ENCODE results near the gene FAM118A.
A peak's percentile ranks its signal among the peaks of the same experiment; 100 is the strongest.
"Not testable (repeated sequence)": the region's sequence is repeated elsewhere in the genome, so short reads cannot be mapped to it uniquely, and the experiment has no call there.

FAM118A gene

DNA sequence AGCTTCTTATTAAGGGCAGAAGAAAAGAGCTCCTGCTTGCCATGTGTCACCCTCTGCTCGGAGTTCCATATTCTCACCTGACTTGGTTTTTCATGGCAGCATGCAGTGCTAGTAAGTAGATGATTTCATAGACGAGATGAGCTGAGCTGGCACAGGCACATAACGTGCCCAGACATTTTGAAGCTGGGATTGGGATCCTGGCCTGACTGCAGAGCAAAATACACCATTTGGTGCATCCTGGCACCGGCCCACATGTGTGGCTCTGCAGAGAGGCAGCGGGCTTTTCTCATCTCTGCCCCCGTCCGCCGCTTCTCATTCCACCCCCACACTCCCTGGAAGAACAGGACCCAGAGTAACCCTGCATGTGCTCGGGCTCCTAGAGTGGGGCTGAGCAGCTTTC is 24.8 kb downstream of the FAM118A start:
- no peak for FAIRE-seq

DNA sequence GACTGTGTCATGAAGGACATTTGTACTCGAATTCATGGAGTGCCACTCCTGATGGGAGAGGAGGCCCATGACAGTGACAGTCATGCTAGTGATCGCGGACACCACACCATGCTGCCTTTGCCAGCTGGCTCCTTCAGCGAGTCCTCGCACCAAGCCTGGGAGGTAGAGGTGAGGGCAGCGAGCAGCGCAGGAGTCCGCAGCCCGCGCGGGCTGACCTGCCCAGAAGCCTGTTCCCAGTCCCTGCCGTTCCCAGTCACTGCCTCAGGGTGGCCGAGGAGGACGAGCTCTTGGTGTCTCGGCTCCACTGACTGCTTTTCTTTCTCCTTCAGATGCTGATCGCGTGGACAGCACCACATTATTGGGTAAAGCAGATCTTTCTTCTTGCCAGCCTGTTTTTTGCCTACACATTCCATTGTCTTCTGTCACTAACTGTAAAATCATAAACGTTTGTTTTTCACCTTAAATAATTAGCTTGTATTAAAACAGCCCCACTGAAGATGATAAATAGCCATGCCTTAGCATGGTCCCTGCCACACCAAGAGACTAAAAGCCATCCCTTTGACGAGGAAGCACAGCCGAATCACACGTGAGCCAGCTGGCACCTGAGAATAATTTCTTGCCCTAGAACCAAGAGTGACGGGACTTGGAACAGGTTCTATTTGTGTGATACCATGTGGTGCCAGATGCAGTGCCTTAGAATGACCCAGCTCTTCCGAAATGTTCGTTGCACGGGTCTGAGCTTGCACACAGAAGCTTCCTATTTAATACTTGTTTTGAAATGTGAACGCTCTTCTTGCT is 25.5 kb downstream of the FAM118A start:
- no peak for FAIRE-seq

DNA sequence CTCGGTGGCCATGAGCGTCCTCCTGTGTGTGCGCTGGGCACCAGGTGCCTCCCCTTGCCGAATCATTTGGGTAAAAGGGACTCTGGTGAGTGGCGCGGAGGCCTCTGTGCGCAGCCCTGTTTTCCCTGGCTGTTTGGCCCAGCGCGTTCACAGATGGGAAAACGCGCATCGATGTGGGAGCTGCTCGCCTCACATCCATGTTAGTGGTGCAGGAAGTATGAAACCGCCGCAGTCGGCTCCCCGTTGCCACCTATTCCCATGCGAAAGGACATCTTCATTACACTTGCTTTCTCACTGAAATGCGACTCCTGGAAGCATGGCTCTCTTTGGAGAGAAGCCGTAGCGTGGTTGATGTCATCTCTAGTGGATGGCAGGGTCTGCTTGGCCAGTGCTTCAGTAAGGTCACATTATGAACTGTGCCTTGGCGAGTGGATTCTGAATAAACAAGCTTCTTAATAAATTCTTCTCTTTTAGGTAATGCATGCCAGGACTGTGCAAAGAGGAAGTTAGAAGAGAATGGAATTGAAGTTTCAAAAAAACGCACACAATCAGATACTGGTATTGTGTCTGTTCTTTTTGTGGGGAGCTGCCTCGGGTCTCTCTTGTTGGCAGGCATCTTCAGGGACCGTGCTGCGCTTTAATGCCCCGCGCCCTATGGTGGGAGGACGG is 26.3 kb downstream of the FAM118A start:
- no peak for FAIRE-seq

- FAIRE-seq, result peak; percentile 90
Observed at GRCh38 chr22:45336971-45337431, 27.3 kb downstream of the FAM118A start.

GRCh38 chr22:45337536-45337935 is 27.8 kb downstream of the FAM118A start:
- FAIRE-seq, result no peak

DNA sequence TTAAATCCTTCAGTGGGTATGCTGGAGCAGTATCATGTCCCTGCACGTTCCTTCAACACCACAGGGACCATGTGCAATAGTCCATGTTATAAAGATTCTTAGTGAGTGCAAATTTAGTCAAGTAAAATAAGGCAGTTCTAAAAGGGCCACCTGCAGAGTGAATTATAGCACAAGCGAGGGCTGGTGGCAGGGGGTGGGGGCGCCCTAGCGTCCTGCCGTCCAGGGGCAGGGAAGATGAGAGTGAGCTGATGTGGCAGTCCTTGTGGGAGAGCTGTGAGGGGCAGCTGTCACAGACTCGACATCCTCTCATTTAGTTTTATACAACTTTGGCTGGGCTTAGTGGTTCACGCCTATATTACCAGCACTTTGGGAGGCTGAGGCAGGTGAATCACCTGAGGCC is 29.1 kb downstream of the FAM118A start:
- no peak for FAIRE-seq

DNA sequence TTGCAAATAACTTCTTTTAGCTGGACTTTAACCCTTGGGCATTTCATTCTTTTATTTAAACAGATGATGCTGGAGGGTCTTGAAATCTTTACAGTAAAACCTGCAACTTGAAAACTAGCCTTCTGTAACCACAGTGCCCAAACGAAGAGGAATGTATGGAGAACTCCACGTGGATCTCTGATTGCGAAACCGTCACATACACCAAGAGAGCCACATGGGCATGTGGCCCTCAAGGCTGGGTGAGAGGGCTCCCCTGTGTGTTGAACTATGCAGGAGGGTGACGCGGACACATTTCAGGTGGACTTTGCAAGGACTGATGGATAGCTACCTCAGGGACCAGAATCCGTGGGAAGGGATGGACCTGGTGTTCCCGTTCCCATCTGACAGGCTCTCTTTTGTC is 30.6 kb downstream of the FAM118A start:
- FAIRE-seq, result no peak

- no peak for FAIRE-seq
Observed at GRCh38 chr22:45341498-45341897, 31.8 kb downstream of the FAM118A start.

DNA sequence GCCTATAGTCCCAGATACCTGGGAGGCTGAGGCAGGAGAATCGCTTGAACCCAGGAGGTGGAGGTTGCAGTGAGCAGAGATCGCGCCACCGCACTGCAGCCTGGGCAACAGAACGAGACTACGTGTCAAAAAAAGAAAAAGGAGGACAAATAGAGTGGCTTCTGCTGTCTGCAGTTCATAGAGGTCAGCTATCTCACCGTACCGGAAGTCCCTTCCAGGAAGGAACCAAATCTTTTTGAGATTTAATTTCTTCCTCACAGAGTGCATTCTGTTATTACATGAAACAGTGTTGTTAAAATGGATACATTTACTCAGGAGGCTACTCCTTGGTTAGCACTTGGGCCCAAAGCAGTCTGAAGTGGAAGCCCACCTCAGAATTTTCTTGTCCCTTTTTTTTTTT is 33.4 kb downstream of the FAM118A start:
- FAIRE-seq, result no peak

GRCh38 chr22:45344334-45344733 is 34.6 kb downstream of the FAM118A start:
- FAIRE-seq, result no peak

GRCh38 chr22:45349916-45350315 is 40.2 kb downstream of the FAM118A start:
- no peak for FAIRE-seq

DNA sequence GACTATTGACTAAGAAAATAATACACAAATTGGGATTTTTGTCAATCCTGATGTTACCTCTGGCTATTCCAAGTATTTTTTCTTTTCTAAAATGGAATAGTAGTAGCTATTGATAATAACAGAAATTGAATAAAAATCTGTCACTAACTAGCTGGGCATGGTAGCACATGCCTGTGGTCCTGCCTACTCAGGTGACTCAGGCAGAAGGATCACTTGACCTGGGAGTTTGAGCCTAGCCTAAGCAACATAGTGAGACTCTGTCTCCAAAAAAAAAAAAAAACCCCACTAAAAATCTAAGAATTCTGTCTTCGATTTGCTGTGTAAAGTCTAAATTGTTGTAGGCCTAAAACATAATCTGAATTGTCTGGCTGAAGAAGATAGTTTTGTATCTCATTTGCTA is 42.2 kb downstream of the FAM118A start:
- no peak for FAIRE-seq

GRCh38 chr22:45352757-45353156 is 43.0 kb downstream of the FAM118A start:
- FAIRE-seq, result not testable (repeated sequence)

GRCh38 chr22:45353786-45354185 is 44.1 kb downstream of the FAM118A start:
- no peak for FAIRE-seq

DNA sequence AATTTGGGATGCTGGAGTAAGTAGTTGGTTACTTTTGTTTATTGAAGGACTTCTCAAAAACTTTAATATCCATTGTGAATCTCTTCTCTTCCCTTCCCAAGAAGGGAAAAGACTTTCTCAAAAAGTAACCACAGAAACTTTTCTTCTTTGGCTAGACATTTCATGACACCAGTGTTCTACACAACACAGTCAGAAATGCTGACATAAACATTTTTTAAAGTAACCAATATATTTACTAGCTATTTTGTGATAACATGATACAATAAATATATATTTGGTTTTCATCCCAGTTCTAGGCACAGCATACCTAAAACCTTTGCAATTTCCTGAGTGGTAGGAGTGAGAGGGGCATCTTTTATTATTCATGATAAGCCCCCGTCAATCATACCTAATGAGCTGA is 47.8 kb downstream of the FAM118A start:
- FAIRE-seq, result no peak

DNA sequence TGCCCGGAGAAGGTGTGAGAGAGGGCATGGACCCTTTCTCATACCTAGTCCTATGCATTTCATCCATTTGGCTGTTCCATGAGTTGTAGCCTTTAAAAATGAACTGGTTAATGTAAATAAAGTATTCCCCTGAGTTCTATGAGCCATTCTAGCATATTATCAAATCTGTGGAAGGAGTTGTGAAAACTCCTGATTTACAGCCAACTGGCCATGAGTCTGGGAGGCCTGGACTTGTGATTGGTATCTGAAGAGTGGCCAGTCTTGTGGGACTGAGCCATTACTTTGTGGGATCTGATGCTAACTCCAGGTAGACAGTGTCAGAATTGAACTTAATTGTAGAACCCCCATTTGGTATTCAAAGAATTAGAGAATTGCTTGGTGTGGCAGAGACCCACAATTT is 48.4 kb downstream of the FAM118A start:
- FAIRE-seq, result no peak

DNA sequence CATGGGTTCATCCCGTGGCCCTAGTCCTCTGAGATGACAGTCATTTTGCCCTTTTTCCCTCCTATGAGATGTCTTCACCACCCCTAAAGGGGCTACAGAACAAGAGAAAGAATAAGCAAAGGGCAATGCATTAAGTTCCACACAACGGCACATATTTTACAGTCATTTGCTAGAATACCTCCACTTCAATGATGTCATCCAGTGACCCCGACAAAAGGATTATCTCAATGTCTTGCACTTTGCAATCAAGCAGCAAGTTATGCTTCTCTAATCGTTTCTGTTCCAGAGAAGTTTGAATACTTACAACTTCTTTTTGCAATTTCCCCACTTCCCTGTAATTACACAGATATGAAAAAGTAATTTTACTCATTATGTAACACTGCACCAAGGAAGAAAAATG is 49.9 kb downstream of the FAM118A start:
- FAIRE-seq, result no peak

DNA sequence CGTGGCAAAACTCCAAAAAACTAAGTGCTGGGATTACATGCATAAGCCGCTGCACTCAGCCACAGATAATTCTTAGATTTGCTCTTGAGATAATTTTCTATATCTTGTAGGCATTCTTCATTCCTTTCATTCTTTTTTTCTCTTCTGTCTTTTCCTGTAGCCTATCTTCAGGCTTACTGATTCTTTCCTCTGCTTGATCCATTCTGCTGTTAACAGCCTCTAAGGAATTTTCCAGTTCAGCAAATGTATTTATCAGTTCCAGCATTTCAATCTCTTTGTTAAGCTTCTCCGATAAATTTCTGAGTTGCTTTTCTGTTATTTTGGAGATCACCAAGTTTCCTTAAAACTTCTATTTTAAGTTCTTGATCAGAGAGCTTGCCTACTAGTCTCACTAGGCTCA is 57.0 kb downstream of the FAM118A start:
- no peak for FAIRE-seq

- FAIRE-seq, result not testable (repeated sequence)
Observed at GRCh38 chr22:45373592-45373991, 63.9 kb downstream of the FAM118A start.

- no peak for FAIRE-seq
Observed at GRCh38 chr22:45376009-45376408, 66.3 kb downstream of the FAM118A start.

DNA sequence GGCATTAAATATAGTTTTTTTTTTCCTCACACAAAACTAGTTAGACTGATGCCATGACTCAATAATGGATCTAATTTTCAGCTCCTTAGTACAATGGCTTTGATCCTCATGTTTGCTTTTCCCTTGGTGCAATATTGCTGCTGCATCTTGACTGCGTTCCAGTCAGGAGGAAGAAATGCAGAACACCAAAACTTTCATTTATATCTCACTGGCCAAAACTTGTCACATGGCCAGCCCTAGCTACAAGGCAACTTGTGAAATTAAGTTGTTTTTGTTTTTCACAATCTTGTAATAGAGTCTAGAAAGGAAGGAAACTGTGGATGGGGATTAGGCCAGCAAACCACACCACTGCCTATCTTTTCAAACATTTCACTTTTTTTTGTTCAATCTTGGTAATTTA is 67.0 kb downstream of the FAM118A start:
- FAIRE-seq, result no peak

GRCh38 chr22:45381348-45381747 is 71.6 kb downstream of the FAM118A start:
- FAIRE-seq, result no peak

GRCh38 chr22:45389546-45389945 is 79.8 kb downstream of the FAM118A start:
- no peak for FAIRE-seq
